Measurements from ENCODE around the gene MCCC1. TPM values are rescaled to one million over a fixed set of nuclear protein-coding genes. Genes with fewer than 3 reads are reported as not detected.

MCCC1 gene
- total and polyA plus RNA-seq, 10 of the 15 experiments (the other 5 are each of a cell fraction or from before 2014, with no cell fraction given), result 35.0 to 71.7 (median 47.0) TPM

DNA sequence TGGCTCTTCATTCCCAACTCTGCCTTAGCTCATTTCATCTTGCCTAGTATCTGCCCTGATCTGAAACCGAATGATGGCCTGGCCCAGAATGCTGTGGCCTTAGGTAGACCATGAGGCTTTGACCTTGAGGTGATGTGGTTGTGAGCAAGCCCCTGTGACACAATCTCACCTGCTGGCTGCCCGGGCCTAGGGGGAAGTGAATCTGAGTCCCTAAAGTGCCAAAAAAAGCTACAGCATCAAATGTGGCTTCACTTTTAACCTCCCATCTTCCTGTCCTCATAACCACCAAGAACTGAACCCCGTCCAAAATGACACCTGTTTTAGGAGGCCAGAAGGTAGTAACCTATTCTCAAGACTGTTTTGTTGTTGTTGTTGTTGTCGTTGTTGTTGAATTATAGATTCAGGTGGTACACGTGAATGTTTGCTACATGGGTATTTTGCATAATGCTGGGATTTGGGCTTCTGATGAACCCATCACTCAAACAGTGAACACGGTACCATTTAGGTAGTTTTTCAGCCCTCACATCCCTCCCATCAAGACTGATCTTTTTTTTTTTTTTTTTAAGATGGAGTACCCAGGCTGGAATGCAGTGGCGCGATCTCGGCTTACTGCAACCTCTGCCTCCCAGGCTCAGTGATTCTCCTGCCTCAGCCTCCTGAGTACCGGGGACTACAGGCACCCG is 54.6 kb downstream of the MCCC1 start (continued):
- TF ChIP-seq CUX1 (IDR thresholded peaks at IDR 0.05; ENCODE audit: insufficient replicate concordance, low read depth, low read length), result no peak
- no peak for TF ChIP-seq WRNIP1 (IDR thresholded peaks at IDR 0.05; ENCODE audit: borderline replicate concordance, low read depth, low read length)
- peak; percentile 88; the same call in 1 of the 2 replicates for TF ChIP-seq ESRRA (IDR thresholded peaks at IDR 0.05; ENCODE audit: low read length)
- TF ChIP-seq USF1 (IDR thresholded peaks at IDR 0.05; ENCODE audit: borderline replicate concordance, extremely low read length, insufficient read depth, low read depth, low read length), result no peak
- peak; percentile 74; the same call in 1 of the 2 replicates for TF ChIP-seq ZBED1 (IDR thresholded peaks at IDR 0.05; ENCODE audit: borderline replicate concordance)
- peak; percentile 91 for TF ChIP-seq BCL11A (IDR thresholded peaks at IDR 0.05; ENCODE audit: low read depth, low read length)
- peak; percentile 57 for TF ChIP-seq TCF7 (IDR thresholded peaks at IDR 0.05; ENCODE audit: borderline replicate concordance)
- TF ChIP-seq SIX5 (IDR thresholded peaks at IDR 0.05; ENCODE audit: low read depth, low read length, severe bottlenecking), result no peak
- peak; percentile 73; the same call in 1 of the 2 replicates for TF ChIP-seq IRF4 (IDR thresholded peaks at IDR 0.05; ENCODE audit: low read depth, low read length)
- TF ChIP-seq, protein P1, sequence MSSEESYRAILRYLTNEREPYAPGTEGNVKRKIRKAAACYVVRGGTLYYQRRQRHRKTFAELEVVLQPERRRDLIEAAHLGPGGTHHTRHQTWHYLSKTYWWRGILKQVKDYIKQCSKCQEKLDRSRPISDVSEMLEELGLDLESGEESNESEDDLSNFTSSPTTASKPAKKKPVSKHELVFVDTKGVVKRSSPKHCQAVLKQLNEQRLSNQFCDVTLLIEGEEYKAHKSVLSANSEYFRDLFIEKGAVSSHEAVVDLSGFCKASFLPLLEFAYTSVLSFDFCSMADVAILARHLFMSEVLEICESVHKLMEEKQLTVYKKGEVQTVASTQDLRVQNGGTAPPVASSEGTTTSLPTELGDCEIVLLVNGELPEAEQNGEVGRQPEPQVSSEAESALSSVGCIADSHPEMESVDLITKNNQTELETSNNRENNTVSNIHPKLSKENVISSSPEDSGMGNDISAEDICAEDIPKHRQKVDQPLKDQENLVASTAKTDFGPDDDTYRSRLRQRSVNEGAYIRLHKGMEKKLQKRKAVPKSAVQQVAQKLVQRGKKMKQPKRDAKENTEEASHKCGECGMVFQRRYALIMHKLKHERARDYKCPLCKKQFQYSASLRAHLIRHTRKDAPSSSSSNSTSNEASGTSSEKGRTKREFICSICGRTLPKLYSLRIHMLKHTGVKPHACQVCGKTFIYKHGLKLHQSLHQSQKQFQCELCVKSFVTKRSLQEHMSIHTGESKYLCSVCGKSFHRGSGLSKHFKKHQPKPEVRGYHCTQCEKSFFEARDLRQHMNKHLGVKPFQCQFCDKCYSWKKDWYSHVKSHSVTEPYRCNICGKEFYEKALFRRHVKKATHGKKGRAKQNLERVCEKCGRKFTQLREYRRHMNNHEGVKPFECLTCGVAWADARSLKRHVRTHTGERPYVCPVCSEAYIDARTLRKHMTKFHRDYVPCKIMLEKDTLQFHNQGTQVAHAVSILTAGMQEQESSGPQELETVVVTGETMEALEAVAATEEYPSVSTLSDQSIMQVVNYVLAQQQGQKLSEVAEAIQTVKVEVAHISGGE (CRISPR knock-in tag; IDR thresholded peaks at IDR 0.05), result no peak
- TF ChIP-seq CEBPB (IDR thresholded peaks at IDR 0.05; ENCODE audit: borderline replicate concordance in 1 of 2, low read depth in 2 of 2, low read length in 2 of 2), result peak in 1 of 2 experiments; percentile 84; a peak in 2 of 4 replicates
- TF ChIP-seq SPI1 (IDR thresholded peaks at IDR 0.05; ENCODE audit: borderline replicate concordance, insufficient read depth, low read depth, low read length), result peak; percentile 94

Measured in GM12878 (cell line).